Heart right ventricle (tissue), 16 donors: ENCODE results near the gene PTCH2. TPM values are rescaled to one million over a fixed set of nuclear protein-coding genes. Genes with fewer than 3 reads are reported as not detected.
A peak's percentile ranks its signal among the peaks of the same experiment; 100 is the strongest.

Experiments
- ATAC-seq, 8 donors: fragments of 200-7000 bp; cut with Tn5 transposase; one replicate each; pipeline ENCODE4 v1.9.1; 2020; ENCODE audit warnings: mild to moderate bottlenecking in 8 of 8, moderate library complexity in 8 of 8, moderate number of reproducible peaks in 1 of 8
- DNase-seq, 2 donors: peaks; one replicate each; pipeline ENCODE4 v3.0.0-alpha.2; 2020
- H3K27ac ChIP-seq, 10 donors: fragments of 200-600 bp; sonication (generic) in 2 of 10; one replicate each; pipeline versions ENCODE4 v1.5.0 to v1.8.0; 2020 to 2022; ENCODE audit warnings: mild to moderate bottlenecking in 3 of 10
- H3K27me3 ChIP-seq, 7 donors: fragments of 200-600 bp; one replicate each; pipeline ENCODE4 v1.8.0; 2021 to 2022; ENCODE audit warnings: mild to moderate bottlenecking in 2 of 7
- H3K36me3 ChIP-seq, 9 donors: fragments of 200-600 bp; sonication (generic) in 1 of 9; one replicate each; pipeline versions ENCODE4 v1.5.0 to v1.8.0; 2020 to 2022; ENCODE audit warnings: mild to moderate bottlenecking in 2 of 9
- H3K4me1 ChIP-seq, 9 donors: fragments of 200-600 bp; sonication (generic) in 1 of 9; one replicate each; pipeline versions ENCODE4 v1.5.0 to v1.8.0; 2020 to 2022; ENCODE audit warnings: mild to moderate bottlenecking in 4 of 9
- H3K4me3 ChIP-seq, 10 donors: fragments of 200-600 bp; sonication (generic) in 2 of 10; one replicate each; pipeline versions ENCODE4 v1.5.0 to v1.8.0; 2020 to 2022; ENCODE audit warnings: mild to moderate bottlenecking in 7 of 10, moderate library complexity in 2 of 10
- H3K9me3 ChIP-seq, 11 donors: fragments of 200-600 bp in 10 of 11; sonication (generic) in 2 of 11; one replicate each; pipeline versions ENCODE4 v1.5.0 to v1.8.0; 2013 to 2022; ENCODE audit warnings: mild to moderate bottlenecking in 2 of 11, control low read depth in 1 of 11, moderate library complexity in 1 of 11
- WGBS, 2 donors: extraction: QIAGEN DNeasy Blood & Tissue Kit; methylation state at CpG; one replicate each; pipeline ENCODE4 v1.1.7; 2013; ENCODE audit warnings: inconsistent platforms in 1 of 2; 5-methylcytosine and 5-hydroxymethylcytosine counted together
- intact Hi-C, 10 donors: fragments of 100-400 bp; cut with DNase I; formaldehyde crosslinking; loops; one replicate each; pipeline versions ENCODE4 v1.11.1 to v1.14.2; 2022
- polyA plus RNA-seq, 2 donors: library from polyadenylated mRNA; stranded (reverse); fragments of 200-250 nt; gene quantifications; one replicate each; pipeline ENCODE4 v1.2.3, GENCODE V29; 2013
- total RNA-seq, 10 donors: library from RNA; stranded (reverse); fragmentation: NEBNext Ultra II Directional in 3 of 10; extraction: Animal tissue kit (Norgen Biotek cat#: 25700) in 3 of 10; gene quantifications; one replicate each; pipeline versions ENCODE4 v1.2.1 to v1.2.4, GENCODE V29; 2021 to 2023
- TF ChIP-seq, protein P1 (sequence below), 9 donors: fragments of 200-600 bp; sonication (generic) in 2 of 9; IDR thresholded peaks; one replicate each; pipeline versions ENCODE4 v1.5.0 to v1.8.0; 2021 to 2022; ENCODE audit warnings: antibody characterized with exemption in 9 of 9, mild to moderate bottlenecking in 5 of 9, moderate library complexity in 1 of 9
- donor health status: Arrhythmogenic right ventricular cardiomyopathy.
- donor health status: ischemic (EF 13 %, LVEDD 7.1; RV severe dilation, severe dysfunction).
- donor health status: healthy with polysubstance abuse.
- donor health status: DM: no; HTN: yes; CAD: no.
- donor health status: DM: no; HTN: no; CAD: no.
- donor health status: ischemic (EF 25% LVEDD 6.9; RV normal size, moderate dysfunction).
- donor health status: ischemic (EF 25% LVEDD 5.7; RV mildly dilated, moderate dysfunction).
- donor health status: healthy.
- donor health status: DM: yes; HTN: yes; CAD: no.
- donor health status: Ischemic cardiomyopathy.
- donor health status: ischemic (EF 35%, LVEDD 5.7; RV mildly dilated, moderate dysfunction).
- donor health status: nonischemic (EF 11% LVEDD 7.7; RV severe dilation, severe dysfunction).
- donor health status: DM: yes; HTN: yes; CAD: no.
- donor health status: PGD.
- donor health status: ischemic (EF 29% LVEDD 5.4; RV normal size, mild dysfunction).
- donor health status: nonischemic (EF 23%, LVEDD 6.1; RV moderate dilation, normal function).

The PTCH2 gene
- total and polyA plus RNA-seq, 12 donors, result 0.25 to 1.1 (median 0.44) TPM

DNA sequence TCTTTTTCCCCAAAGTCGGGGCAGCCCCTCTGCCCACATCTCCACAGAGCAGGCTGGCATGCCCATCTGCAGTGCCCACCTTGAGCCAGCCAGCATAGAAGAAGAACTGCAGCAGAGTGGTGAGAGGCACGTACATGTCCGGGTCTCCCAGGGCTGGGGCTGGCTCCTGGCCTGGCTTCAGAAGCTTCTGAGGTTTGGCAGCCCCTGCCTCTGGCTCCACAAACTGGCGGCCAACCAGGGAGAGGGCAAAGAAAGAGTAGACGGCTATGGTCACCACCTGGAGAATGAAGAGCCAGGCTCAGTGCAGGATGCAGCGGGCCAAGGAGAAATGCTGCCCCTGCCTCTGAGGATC, 58.0 kb downstream of the PTCH2 start:
- H3K4me3 ChIP-seq, result peak overlapping the region in 2 of 10 donors; percentile 59 to 61
- H3K27ac ChIP-seq, result no peak overlapping the region
- H3K27me3 ChIP-seq, result peaks cover 0 to 7% (median 0%) of the 10 kb centered on the region in 7 donors
- 90% methylated on average over 6 of the region's 6 CpGs for WGBS, 2 donors
- no peak for DNase-seq
- TF ChIP-seq, protein P1, sequence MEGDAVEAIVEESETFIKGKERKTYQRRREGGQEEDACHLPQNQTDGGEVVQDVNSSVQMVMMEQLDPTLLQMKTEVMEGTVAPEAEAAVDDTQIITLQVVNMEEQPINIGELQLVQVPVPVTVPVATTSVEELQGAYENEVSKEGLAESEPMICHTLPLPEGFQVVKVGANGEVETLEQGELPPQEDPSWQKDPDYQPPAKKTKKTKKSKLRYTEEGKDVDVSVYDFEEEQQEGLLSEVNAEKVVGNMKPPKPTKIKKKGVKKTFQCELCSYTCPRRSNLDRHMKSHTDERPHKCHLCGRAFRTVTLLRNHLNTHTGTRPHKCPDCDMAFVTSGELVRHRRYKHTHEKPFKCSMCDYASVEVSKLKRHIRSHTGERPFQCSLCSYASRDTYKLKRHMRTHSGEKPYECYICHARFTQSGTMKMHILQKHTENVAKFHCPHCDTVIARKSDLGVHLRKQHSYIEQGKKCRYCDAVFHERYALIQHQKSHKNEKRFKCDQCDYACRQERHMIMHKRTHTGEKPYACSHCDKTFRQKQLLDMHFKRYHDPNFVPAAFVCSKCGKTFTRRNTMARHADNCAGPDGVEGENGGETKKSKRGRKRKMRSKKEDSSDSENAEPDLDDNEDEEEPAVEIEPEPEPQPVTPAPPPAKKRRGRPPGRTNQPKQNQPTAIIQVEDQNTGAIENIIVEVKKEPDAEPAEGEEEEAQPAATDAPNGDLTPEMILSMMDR (IDR thresholded peaks at IDR 0.05), result no peak
- no peaks in the 10 kb centered on the region for H3K9me3 ChIP-seq
- H3K36me3 ChIP-seq, result peaks cover 0 to 22% (median under 1%) of the 10 kb centered on the region in 9 donors
- peaks cover 0 to 34% (median 29%) of the 10 kb centered on the region in 9 donors for H3K4me1 ChIP-seq
- intact Hi-C loops, result loop anchor here in 7 of 10 donors (5.0 to 10.0 kb wide), 6 partner anchors 37 to 520 kb away; no protein-coding TSS in a partner anchor
- no peak for ATAC-seq

DNA sequence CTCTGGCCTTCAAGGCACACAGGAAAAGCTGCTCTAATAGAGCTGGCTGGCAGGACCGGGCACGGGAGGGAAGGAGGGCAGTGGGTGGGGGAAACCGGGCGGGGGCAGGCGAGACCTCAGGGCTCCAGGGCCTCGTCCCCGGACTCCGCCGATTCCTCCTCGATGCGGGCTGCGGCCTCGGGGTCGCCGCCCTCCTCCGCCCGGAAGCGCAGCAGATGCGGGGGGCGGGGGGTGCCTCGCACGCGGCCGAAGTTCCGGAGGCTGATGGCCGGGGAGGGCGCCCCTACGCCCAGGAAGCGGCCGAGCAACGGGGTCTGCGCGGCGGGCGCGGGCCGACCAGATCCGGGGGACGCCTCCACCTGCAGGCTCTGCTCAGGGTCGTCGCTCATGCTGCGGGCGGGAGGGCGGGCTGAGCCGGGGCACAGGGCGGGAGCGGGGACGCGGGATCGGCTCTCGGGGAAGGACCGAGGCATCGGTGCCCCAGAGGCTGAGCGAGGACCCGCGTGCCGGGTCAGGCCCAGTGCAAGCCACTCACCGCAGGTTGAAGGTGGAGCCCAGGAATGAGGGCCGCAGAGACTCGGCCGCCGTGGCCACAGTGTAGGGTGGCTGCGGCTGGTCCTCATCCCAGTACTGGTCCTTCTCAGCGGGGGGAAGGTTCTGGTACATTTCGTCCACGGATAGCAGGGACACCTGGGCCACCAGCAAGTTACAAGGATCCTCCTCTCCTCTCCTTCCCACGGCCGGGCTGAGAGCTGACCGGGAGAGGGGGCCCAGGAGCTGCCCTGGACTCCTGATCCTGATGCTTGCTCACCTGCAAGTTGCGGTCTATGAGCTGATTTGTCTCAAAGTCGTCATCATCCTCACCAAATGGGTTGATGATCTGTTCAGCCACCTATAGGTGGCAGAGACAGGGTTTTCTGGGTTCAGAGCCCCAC, 58.7 kb downstream of the PTCH2 start:
- Histone ChIP-seq H3K4me3 (peak overlapping the region; percentile 12 to 61 (median 58)), H3K4me1 (peaks cover 0 to 34% (median 29%) of the 10 kb centered on the region in 9 donors), H3K9me3 (no peaks in the 10 kb centered on the region), H3K27me3 (peaks cover 0 to 7% (median 0%) of the 10 kb centered on the region in 7 donors), H3K36me3 (peaks cover 0 to 29% (median 6%) of the 10 kb centered on the region in 9 donors), H3K27ac (peak overlapping the region in 5 of 10 donors; percentile 35 to 63 (median 39))
- TF ChIP-seq, protein P1 (IDR thresholded peaks at IDR 0.05), result peak in 1 of 9 donors; percentile 5
- 7 to 9% methylated on average over 64 to 71 of the region's 71 CpGs for WGBS, 2 donors
- peak; percentile 2 to 42 (median 18) for ATAC-seq
- intact Hi-C loops, result loop anchor here in 7 of 10 donors (5.0 to 10.0 kb wide), 6 partner anchors 38 to 520 kb away; no protein-coding TSS in a partner anchor
- DNase-seq, result no peak

DNA sequence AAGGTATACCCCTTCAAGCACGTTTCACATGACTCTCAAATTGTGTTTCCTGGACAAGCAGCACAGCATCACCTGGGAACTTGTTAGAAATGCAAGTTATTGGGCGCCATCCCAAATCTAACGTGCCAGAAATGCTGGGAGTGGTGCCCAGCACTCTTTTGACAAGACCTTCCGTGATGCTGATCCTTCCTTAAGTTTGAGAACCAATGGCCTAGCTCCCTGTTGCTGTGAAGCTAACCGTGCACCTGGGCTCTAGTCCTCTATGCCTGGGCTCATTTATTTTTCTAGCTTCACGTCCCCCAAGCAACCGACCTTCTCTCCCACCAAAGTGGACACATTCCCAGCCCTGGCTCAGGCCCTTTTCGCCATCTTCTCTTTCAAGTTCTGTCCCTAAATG, 59.4 kb downstream of the PTCH2 start:
- intact Hi-C loops, result loop anchor here in 6 of 10 donors (10.0 kb wide), 3 partner anchors 51 to 521 kb away; no protein-coding TSS in a partner anchor
- peak overlapping the region in 5 of 10 donors; percentile 35 to 63 (median 39) for H3K27ac ChIP-seq
- no peak for DNase-seq
- no peak for ATAC-seq
- peak overlapping the region; percentile 12 to 61 (median 58) for H3K4me3 ChIP-seq
- H3K27me3 ChIP-seq, result peaks cover 0 to 7% (median 0%) of the 10 kb centered on the region in 7 donors
- H3K4me1 ChIP-seq, result peaks cover 0 to 39% (median 29%) of the 10 kb centered on the region in 9 donors
- WGBS, 2 donors, result 43 to 51% methylated on average over 8 of the region's 8 CpGs
- H3K36me3 ChIP-seq, result peaks cover 0 to 36% (median 8%) of the 10 kb centered on the region in 9 donors
- H3K9me3 ChIP-seq, result no peaks in the 10 kb centered on the region
- TF ChIP-seq, protein P1 (IDR thresholded peaks at IDR 0.05), result no peak

DNA sequence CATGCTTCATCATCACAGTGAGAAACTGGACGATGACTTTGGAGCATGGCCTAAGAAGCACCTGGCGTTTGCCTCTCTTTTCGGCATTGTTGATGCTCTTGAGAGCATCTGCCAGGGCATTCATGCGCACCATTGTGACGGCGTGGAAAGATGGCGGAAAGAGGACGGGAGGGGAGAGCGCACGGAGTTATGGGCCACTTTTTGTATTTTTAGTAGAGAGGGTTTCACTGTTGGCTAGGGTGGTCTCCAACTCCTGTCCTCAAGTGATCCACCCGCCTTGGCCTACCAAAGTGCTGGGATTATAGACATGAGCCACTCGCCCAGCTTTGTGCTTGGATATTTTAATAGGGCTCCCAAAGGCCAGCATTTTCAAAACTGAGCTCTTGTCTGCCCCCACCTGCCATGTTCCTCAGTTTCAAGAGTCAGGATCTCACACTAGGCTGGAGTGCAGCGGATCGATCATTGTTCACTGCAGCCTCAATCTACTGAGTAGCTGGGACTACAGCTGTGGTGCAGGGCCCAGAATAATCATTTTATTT, 62.4 kb downstream of the PTCH2 start:
- no peak overlapping the region for H3K27ac ChIP-seq
- no peak overlapping the region for H3K4me3 ChIP-seq
- DNase-seq, result no peak
- 94 to 95% methylated on average over 14 of the region's 14 CpGs for WGBS, 2 donors
- peaks cover 0 to 7% (median 0%) of the 10 kb centered on the region in 7 donors for H3K27me3 ChIP-seq
- intact Hi-C loops, result loop anchor here in 6 of 10 donors (10.0 kb wide), 3 partner anchors 54 to 524 kb away; no protein-coding TSS in a partner anchor
- H3K36me3 ChIP-seq, result peaks cover 0 to 59% (median 24%) of the 10 kb centered on the region in 9 donors
- no peak for ATAC-seq
- TF ChIP-seq, protein P1 (IDR thresholded peaks at IDR 0.05), result no peak
- peaks cover 2 to 55% (median 43%) of the 10 kb centered on the region in 9 donors for H3K4me1 ChIP-seq
- H3K9me3 ChIP-seq, result no peaks in the 10 kb centered on the region
